ENCODE data around the gene CD300LD.

CD300LD gene

DNA sequence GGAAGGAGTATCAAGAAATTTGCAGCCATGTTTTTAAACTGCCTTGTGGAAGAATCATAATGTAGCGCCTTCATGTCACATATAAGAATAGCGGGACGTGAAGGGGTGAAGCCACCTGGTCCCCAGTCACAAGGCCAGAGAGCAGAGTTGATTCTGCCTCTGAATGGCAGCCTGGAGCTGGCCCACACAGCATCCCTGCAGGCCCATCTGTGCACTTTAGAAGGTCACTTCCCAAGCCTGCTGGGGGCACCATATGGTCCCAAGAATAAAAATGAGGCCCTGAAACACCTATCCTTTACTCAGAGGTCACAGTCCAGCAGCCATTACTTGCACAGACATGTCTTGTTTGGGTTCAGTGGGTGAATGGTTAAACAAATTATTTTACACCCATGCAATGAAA lies 16.4 kb upstream of the CD300LD start:
- in situ Hi-C loops (cut with HindIII; ENCODE audit: low sequenced_read_pairs): no loop called here

DNA sequence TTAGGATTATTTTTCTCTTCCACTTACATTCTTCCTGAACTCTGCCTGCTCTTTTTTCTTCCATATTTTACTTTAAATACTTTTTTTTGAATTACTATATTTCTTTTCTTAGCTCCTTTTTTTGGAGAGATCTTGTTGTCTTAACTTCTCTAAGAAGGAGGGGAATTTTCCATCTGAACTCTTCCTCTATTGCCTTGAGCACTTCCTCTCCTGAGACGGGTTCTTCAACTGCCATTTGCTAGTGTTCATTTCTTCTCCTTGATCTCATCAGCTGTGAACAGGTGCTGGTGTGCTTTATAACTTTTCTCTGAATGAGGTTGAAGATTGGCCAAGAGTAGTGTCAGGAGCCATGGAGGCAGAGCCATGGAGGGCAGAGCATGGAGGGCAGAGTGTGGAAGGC lies 15.1 kb upstream of the CD300LD start:
- in situ Hi-C loops (cut with HindIII; ENCODE audit: low sequenced_read_pairs): no loop called here

GRCh38 chr17:74606050-74606449 lies 14.0 kb upstream of the CD300LD start:
- in situ Hi-C loops (cut with HindIII; ENCODE audit: low sequenced_read_pairs): no loop called here

- in situ Hi-C loops (cut with HindIII; ENCODE audit: low sequenced_read_pairs): no loop called here
These were observed 13.3 kb upstream of the CD300LD start for GRCh38 chr17:74605361-74605760.

- in situ Hi-C loops (cut with HindIII; ENCODE audit: low sequenced_read_pairs): no loop called here
These were observed 12.7 kb upstream of the CD300LD start for GRCh38 chr17:74604761-74605160.

DNA sequence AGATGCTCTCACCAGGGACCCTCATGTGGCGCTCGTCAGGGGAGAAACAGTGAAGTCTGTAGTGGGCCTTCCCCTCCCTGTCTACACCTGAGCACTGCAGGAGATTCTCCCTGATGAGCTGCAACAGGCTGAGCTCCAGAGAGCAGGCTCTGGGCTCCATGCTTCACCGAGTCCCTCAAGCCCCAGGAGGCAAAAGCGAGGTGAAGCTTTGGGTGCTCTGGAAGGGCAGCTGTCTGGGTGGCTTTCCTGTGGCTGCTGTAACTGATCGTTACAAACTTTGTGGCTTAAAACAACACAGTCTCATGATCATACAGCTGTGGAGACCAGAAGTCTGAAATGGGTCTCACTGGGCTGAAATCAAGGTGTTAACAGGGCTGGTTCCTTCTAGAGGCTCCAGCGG lies 12.1 kb upstream of the CD300LD start:
- in situ Hi-C loops (cut with HindIII; ENCODE audit: low sequenced_read_pairs): no loop called here

- in situ Hi-C loops (cut with HindIII; ENCODE audit: low sequenced_read_pairs): no loop called here
These were observed 11.7 kb upstream of the CD300LD start for GRCh38 chr17:74603746-74604145.

GRCh38 chr17:74603037-74603635 lies 11.1 kb upstream of the CD300LD start:
- in situ Hi-C loops (cut with HindIII; ENCODE audit: low sequenced_read_pairs): no loop called here

DNA sequence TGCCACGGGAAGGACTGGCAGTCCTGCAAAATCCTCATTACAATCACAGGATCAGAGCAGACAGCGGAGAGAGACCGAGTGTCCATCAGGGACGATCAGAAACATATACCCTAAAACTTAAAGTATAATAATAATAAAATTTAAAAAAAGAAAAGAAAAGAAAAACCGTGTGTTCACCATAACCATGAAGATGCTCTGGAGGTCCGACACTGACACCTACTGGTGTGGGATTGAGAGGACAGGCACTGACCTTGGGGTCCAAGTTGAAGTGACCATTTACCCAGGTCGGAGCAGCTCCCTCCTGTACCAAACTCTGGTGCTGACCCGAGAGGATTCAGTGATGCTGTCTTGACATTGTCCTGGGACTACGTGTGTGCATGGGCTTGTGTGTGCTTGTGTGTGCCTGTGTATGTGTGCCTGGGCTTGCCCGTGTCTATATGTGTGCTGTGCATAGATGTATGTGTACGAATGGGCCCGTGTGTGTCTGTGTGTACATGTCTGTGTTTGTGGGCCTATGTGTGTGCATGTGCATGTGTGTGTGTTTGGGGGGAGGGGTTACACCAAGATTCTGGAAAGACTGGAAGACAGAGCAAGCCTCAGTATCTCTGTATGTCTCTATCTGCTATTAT lies 10.0 kb upstream of the CD300LD start:
- in situ Hi-C loops (cut with HindIII; ENCODE audit: low sequenced_read_pairs): no loop called here

- in situ Hi-C loops (cut with HindIII; ENCODE audit: low sequenced_read_pairs): no loop called here
These were observed 7.4 kb upstream of the CD300LD start for GRCh38 chr17:74599448-74599939.

- in situ Hi-C loops (cut with HindIII; ENCODE audit: low sequenced_read_pairs): no loop called here
These were observed 6.9 kb upstream of the CD300LD start for GRCh38 chr17:74599023-74599399.

DNA sequence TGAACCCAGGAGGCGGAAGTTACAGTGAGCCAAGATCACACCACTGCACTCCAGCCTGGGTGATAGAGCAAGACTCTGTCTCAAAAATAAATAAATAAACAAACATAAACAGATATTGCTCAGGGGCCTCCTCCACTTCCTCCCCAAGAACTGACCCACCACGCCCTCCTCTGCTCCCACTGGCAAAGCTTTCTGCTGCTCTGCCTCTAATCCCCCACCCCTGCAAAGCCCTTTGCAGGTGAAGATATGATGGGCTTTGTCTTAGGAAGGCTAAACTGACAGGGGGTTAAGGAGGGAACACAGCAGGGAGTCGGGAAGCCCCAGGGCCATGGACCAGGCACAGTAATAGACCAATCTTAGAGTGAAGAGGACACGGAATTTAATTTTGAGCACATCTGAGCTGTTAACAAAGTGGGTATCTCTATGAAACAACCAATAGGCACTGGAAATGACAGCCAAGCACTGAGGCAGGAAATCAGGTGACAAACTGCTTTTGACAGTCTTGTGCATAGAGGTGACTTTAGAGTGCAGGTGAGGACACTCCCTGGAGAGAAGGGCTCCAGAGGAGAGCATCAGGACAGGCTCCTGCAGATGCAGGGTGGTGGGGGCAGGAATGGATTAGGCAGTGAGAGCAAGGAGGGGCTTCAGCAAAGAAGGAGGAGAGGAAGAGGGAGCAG lies 6.4 kb upstream of the CD300LD start:
- in situ Hi-C loops (cut with HindIII; ENCODE audit: low sequenced_read_pairs): no loop called here

- in situ Hi-C loops (cut with HindIII; ENCODE audit: low sequenced_read_pairs): no loop called here
These were observed 5.1 kb upstream of the CD300LD start for GRCh38 chr17:74597069-74597790.

GRCh38 chr17:74595037-74595750 lies 3.1 kb upstream of the CD300LD start:
- in situ Hi-C loops (cut with HindIII; ENCODE audit: low sequenced_read_pairs): no loop called here

GRCh38 chr17:74591503-74591902 lies 580 bp downstream of the CD300LD start:
- in situ Hi-C loops (cut with HindIII; ENCODE audit: low sequenced_read_pairs): no loop called here

GRCh38 chr17:74585711-74586110 lies 6.4 kb downstream of the CD300LD start:
- in situ Hi-C loops (cut with HindIII; ENCODE audit: low sequenced_read_pairs): no loop called here

DNA sequence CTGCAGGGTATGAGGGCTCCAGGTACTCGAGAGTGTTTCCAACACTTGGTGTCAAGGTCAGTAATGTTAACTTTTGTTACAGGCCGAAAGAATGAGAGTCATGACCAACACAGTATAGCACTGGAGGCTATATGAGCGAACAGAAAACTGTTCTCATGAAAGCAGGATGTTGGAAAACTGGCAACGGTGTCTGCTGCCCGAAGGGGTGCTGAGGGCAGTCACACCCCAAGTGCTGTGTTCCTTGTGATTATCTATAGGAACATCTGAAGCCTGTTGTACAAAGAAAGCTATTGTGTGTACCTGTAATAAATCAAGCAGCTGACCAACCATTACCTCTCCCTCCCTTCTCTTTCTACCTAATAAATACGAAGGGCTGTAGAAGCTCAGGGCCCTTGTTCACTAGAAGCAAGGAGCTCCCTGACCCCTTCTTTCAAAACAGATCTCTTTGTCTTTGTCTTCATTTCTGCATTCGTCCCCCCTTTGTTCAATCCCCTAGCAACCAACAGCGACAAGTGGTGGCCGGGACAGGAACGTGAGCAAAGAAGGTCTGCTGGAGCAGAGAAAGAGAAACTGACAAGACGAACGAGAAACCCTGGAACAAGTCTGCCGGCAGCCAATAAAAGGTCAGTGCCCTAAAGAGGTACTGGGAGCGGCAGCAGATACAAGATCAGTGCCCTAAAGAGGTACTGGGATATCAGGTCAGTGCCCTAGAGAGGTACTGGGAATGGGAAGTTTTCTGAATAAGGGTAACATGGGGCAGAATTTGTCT lies 7.6 kb downstream of the CD300LD start:
- in situ Hi-C loops (cut with HindIII; ENCODE audit: low sequenced_read_pairs): no loop called here

DNA sequence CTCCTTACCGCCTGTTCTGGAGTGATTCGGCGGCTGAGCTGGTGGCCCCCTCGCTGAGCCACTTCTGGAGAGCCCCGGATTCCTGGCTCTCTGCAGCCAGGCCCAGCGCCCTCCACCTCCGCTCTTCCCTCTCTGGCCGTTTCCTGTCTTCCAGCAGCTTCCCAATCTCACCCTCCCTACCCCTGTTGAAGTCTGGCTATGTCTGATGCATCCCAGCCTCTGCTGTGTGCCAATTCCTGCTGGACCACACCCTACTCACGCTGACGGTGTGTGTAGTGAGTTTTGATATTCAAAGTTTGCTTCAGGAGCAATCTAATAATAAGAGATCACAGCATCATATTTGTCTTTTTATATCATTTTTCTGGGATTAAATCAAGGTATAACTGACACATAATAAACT lies 9.4 kb downstream of the CD300LD start:
- in situ Hi-C loops (cut with HindIII; ENCODE audit: low sequenced_read_pairs): no loop called here

GRCh38 chr17:74579900-74580299 lies 12.2 kb downstream of the CD300LD start:
- in situ Hi-C loops (cut with HindIII; ENCODE audit: low sequenced_read_pairs): no loop called here

DNA sequence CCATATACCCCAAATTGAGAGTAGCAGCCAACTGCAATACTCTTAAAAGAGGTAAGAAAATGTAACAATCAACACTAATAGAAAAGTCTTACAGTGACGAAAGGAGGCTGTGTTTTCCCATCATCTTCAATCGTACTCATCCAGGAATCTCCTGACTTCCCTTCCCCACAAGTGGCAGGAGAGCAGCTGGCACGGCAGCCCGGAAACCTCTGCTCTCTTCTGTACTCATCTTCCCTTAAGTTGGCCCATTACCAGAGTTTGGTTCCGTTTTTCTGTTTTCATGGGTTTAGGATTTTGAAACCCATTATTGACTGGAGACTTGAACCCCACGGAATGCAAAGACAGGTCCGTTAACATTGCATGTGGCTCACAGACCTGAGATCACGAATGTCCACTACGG lies 13.1 kb downstream of the CD300LD start:
- in situ Hi-C loops (cut with HindIII; ENCODE audit: low sequenced_read_pairs): no loop called here

Measured in endothelial cell of hepatic sinusoid (primary cell).